ENCODE results near the gene RMRP.
"Not testable (repeated sequence)": the region's sequence is repeated elsewhere in the genome, so short reads cannot be mapped to it uniquely, and the experiment has no call there.

The RMRP gene

DNA sequence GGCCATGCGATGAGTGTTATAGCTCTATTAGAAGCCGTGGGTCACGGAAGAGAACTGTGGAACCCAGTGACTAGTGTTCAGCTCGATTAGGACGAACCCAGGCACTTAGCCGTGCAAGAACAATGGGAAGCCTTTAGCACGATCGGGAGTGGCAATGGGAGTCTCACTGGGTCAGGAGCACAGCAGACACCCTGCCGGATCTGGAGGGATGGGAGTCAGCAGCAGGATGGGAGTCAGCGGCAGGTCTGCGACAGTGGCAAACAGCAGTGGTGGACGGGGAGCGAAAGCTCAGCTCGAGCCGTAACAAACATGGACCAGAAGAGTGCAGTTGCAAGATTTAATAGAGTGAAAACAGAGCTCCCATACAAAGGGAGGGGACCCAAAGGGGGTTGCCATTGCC is 17.4 kb downstream of the RMRP start:
- not testable (repeated sequence) for DNase-seq

- DNase-seq: no peak
These were observed 18.2 kb downstream of the RMRP start for GRCh38 chr9:35639631-35640030.

GRCh38 chr9:35639225-35639624 is 18.6 kb downstream of the RMRP start:
- DNase-seq: not testable (repeated sequence)

DNA sequence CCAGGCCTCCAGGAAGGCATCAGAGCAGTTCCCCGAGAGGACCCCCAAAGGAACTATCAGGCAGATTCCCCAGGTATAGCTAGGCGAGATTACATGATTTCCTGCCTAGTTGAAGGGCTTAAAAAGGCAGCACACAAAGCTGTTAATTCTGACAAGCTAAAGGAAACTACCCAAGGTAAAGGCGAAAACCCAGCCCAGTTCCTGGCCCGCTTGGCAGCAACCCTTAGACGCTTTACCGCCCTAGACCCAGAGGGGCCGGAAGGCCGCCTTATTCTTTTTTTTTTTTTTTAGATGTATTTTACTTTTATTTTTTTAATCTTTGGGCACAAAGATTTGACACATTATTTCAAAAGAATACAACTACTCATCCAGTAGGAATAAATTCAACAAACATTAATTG is 19.1 kb downstream of the RMRP start:
- DNase-seq: not testable (repeated sequence)

- DNase-seq: not testable (repeated sequence)
These were observed 20.3 kb downstream of the RMRP start for GRCh38 chr9:35637427-35637955.

GRCh38 chr9:35636877-35637246 is 21.0 kb downstream of the RMRP start:
- not testable (repeated sequence) for DNase-seq

- DNase-seq: no peak
These were observed 21.5 kb downstream of the RMRP start for GRCh38 chr9:35636135-35636876.

GRCh38 chr9:35635730-35636129 is 22.1 kb downstream of the RMRP start:
- DNase-seq: no peak

GRCh38 chr9:35629597-35629996 is 28.2 kb downstream of the RMRP start:
- DNase-seq: no peak

GRCh38 chr9:35628389-35628991 is 29.3 kb downstream of the RMRP start:
- no peak for DNase-seq

- no peak for DNase-seq
These were observed 30.2 kb downstream of the RMRP start for GRCh38 chr9:35627575-35627974.

DNA sequence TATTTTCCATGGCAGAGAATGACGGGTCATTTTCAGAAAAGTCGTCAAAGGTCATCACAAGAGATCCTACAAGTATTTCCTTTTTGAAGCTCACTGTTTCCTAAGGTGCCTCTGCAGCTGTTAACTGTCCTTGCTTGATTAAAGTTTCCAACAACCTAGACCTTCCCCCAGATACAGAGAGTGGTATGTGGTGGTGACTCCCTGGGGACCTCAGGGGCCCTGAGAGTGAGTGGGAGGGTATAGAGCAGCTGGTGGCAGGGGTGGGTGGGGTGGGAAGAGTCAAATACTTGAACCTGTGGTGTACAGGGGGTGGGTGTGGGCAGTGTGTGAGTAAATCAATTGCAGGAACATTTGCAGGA is 38.0 kb downstream of the RMRP start:
- no peak for DNase-seq

DNA sequence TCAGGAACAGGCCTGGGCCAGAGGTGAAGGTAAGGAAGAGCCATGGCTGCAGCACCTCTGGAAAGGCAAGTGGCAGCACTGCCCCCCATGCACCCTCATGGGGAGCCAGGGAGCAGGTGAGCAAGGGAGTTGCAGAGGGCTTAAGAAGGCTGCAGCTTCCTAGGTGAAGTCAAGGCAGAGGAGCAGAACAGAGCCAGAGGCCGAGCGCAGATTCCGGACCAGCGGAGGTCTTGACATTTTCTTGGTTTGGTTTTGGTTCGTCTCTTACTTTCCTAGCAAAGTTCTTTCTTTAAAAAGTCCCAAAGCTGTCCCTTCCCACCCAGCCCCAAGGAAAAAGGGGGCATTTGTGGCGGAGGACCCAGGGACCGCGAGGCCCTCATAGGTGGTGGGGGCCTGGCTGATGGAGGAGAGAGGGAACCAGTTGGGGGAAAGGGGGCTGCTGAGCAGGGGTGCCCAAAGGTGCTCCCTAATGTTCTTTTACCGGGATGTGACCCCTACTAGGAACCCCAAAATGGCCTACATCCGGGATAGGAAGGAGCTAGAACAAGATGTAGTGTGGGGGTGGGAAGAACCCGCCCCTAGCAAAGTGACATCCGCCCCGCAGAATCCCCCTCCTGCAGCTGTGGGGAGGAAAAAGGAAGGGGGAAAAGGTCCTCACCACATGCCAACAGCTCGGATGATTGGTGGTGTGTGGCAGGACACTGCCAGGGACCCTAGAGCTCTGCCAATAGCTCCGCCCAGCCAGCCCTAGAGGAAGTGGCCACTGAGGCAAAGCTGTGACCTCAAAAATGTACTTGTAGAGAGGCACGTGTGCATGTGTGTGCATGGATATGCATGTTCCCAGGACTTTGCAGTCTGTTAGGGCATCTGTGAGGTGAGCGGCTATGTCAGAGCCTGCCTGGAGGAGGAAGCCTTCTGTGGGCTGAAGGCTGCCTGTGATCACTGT is 38.7 kb downstream of the RMRP start:
- DNase-seq: peak; percentile 84

- DNase-seq: peak; percentile 49
These were observed 39.5 kb downstream of the RMRP start, which contains the start of gene CD72 for GRCh38 chr9:35618325-35618727. TSS of gene CD72 (minus strand) at chr9:35618413. CDS start at chr9:35618303, 110 bp downstream.

DNA sequence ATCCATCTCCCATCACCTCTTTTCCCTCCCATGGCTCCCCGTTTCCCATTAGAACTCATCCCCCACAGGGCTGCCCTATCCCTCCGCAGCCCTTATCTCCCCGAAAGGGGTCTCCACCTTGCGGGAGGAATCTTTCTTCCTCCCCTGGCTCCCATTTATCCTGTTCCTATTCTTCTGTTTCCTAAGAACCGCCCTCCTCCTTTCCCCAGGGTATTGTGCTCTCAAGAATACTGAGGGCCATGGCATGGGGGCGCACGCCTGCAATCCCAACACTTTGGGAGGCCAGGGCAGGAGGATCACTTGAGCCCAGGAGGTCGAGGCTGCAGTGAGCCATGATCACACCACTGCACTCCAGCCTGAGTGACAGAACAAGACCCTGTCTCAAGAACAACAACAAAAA is 40.3 kb downstream of the RMRP start:
- no peak for DNase-seq

DNA sequence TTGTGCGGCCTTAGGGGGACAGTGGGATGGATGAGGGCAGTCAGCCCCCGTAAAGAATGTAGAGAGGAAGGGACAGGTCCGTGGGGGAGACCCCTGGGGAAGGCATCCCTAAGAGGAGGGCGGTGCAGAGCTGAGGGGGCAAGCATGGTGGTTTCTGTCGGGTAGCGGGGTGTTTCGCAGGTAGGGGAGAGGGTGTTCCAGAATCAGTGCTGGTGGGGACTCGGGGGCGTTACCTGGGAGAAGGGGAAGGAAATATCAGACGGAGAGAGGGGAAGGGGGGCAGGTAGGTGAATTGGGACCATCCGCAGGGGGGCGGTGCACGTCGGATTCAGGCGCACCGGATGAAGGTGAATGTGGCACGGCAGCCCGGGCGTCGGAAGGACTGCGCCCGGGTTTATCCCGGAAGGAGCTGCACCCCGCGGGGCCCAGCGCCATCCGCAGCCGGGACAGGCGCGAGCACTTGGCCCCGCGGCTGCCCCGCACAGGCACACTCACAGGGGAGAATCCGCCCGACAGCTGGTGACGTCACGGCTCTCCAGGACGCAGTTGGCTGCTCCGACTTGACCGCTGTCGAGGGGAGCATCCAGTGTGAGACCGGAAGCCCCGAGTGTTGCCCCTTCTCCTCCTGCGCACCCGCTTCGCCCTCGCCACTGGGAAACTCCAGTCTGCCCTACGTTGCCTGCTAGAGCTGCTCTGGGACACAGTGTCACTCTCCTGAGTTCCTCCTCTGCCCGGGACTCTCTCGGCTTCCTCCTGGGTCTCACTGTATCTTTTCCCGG is 40.9 kb downstream of the RMRP start:
- DNase-seq: no peak

DNA sequence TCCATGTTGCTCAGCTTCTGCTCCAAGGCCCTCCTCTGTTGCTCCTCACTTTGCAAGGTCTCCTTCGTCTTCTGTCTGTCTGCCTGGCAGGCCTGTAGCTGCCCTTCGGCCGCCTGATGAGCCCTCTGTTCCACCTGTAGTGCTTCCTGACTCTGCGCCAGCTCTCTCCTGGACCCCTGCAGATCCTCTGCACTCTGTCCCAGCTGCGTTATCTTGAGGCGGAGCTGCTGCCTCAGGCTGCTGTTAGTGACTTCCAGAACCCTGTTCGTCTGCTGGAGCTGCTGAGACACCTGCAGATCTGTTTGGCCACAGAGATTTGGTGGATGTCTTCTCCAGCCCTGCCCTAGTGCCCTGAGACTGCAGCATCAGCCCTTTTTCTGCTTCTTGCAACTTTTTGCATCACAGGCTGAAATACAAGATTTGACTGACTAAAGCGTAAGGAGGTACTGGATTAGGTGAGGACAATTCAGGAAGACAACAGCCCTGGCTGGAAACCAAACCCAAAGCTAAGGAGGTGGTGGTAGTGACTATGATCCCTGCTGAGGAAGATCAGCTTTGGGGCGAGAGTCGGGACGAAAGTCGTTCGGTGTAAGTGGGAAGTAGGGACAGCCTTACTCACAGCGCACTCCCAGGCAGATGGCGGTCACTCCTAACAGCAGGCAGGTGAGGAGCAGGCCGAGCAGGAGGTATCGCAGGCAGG is 41.7 kb downstream of the RMRP start:
- no peak for DNase-seq

DNA sequence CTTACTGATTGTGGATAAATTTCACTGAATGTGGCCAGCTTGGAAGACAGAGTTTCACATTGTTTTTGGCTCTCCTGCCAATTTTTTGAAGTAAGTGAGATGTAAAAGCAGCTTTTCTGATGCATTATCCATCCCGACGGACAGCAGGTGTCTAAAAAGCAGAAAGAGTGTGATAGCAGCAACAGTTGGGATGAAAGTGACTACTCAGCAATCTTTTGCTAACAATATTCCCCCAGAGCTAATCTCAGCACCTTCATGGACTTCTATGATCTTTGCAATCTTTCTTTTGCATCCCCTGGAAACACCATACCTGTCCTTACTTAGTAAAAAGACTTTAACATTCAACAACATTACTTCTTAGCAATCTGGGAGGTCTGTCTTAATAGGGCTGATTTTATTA is 45.0 kb downstream of the RMRP start:
- DNase-seq: no peak

DNA sequence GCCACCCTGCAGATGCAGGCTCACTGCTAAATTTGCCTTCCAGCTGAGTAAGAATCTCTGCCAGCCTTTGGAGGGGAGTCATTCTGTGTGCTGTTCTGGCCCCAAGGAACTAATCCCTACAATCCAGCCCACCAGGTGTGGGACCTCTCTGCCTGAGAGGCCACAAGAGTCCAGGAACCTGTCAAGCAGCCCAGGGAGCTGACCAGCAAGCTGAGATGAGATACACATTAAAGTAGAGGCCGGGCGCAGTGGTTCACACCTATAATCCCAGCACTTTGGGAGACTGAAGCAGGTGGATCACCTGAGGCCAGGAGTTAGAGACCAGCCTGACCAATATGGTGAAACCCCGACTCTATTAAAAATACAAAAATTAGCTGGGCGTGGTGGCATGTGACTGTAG is 45.8 kb downstream of the RMRP start:
- DNase-seq: not testable (repeated sequence)

DNA sequence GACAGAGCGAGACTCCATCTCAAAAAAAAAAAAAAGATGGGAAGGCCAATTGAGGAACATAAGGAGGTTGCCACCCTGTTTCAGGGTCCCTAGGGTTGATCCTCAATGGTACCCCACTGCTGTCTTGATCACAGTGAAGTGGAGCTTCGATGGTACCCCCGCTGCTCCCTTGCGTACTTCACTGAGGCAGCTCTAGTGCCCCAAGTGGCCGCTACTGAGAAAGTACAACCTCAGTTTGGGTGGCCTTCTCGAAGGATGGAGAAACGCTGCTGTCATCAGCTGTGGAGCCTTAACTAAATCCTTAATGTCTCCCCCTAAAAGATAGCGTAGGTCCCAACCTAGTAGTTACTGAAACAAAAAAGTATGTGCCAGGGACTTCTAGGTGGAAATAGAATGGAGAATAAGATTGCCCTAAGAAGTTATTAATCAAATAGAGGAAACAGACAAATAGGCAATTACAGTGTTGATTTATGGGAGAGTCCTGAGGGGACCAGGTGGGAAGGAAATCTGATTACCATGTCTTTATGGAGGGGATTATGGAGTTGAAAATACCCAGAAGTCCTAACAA is 46.5 kb downstream of the RMRP start:
- no peak for DNase-seq

GRCh38 chr9:35609820-35610163 is 48.0 kb downstream of the RMRP start:
- no peak for DNase-seq
